HepG2 (cell line): ENCODE measurements around the gene PLPP7.

Experiments used
- CTCF ChIP-seq: sonication (generic); formaldehyde crosslinking; IDR thresholded peaks from 2 replicates; pipeline ENCODE4 v1.5.0; 2020; ENCODE audit warnings: mild to moderate bottlenecking, missing genetic modification reagents, moderate library complexity
- DDIT3 ChIP-seq: sonication (generic); formaldehyde crosslinking; IDR thresholded peaks from 2 replicates; pipeline ENCODE4 v1.4.0; 2020; ENCODE audit warnings: mild to moderate bottlenecking, missing genetic modification reagents
- EZH2 ChIP-seq: conservative IDR thresholded peaks from 2 replicates; pipeline ENCODE4 v1.6.1; 2012; ENCODE audit warnings: mild to moderate bottlenecking, low read depth, low read length, moderate library complexity
- FOXA3 ChIP-seq: IDR thresholded peaks from 2 replicates; pipeline ENCODE4 v1.6.1; 2016; ENCODE audit warnings: missing genetic modification reagents, missing compliant biosample characterization
- GABPA ChIP-seq, 2 experiments: IDR thresholded peaks; 2 replicates each; pipeline ENCODE4 v1.6.1; 2011 to 2016; ENCODE audit warnings: low read depth in 2 of 2, low read length in 1 of 2, missing biosample characterization in 1 of 2, missing genetic modification characterization in 1 of 2
- NR3C1 ChIP-seq: sonication (generic); formaldehyde crosslinking; IDR thresholded peaks from 2 replicates; pipeline ENCODE4 v1.4.0; 2020; ENCODE audit warnings: missing genetic modification reagents
- TEAD3 ChIP-seq: optimal IDR thresholded peaks from 2 replicates; pipeline ENCODE3; 2016; ENCODE audit warnings: borderline replicate concordance
- ZNF24 ChIP-seq: fragments of 450-650 bp; IDR thresholded peaks from 2 replicates; pipeline ENCODE4 v1.6.1; 2017; ENCODE audit warnings: antibody characterized with exemption, mild to moderate bottlenecking
- ZNF281 ChIP-seq: sonication (generic); formaldehyde crosslinking; IDR thresholded peaks from 2 replicates; pipeline ENCODE4 v1.4.0; 2020; ENCODE audit warnings: missing genetic modification reagents, borderline replicate concordance
- ZNF589 ChIP-seq: sonication (generic); formaldehyde crosslinking; conservative IDR thresholded peaks from 2 replicates; pipeline ENCODE4 v1.8.0; 2022; ENCODE audit warnings: mild to moderate bottlenecking, moderate library complexity, missing genetic modification reagents

GRCh38 chr9:131288217-131288616 lies 1.3 kb upstream of the PLPP7 start:
- no peak for TF ChIP-seq CTCF (CRISPR knock-in tag)
- no peak for TF ChIP-seq NR3C1 (CRISPR knock-in tag)
- no peak for TF ChIP-seq FOXA3 (CRISPR knock-in tag)
- no peak for TF ChIP-seq ZNF281 (CRISPR knock-in tag)
- TF ChIP-seq ZNF589 (CRISPR knock-in tag), result no peak
- no peak for TF ChIP-seq EZH2
- TF ChIP-seq ZNF24, result no peak
- TF ChIP-seq DDIT3 (CRISPR knock-in tag), result no peak
- no peak for TF ChIP-seq TEAD3 (CRISPR knock-in tag)
- TF ChIP-seq GABPA (IDR thresholded peaks at IDR 0.05; ENCODE audit: low read depth, low read length), result no peak
- TF ChIP-seq GABPA (CRISPR knock-in tag; IDR thresholded peaks at IDR 0.05; ENCODE audit: low read depth), result no peak
